ENCODE data around the gene TBL1Y.
A peak's percentile ranks its signal among the peaks of the same experiment; 100 is the strongest.

Gene TBL1Y

GRCh38 chrY:6999905-7000304 lies 89.4 kb downstream of the TBL1Y start:
- TF ChIP-seq, protein P1, sequence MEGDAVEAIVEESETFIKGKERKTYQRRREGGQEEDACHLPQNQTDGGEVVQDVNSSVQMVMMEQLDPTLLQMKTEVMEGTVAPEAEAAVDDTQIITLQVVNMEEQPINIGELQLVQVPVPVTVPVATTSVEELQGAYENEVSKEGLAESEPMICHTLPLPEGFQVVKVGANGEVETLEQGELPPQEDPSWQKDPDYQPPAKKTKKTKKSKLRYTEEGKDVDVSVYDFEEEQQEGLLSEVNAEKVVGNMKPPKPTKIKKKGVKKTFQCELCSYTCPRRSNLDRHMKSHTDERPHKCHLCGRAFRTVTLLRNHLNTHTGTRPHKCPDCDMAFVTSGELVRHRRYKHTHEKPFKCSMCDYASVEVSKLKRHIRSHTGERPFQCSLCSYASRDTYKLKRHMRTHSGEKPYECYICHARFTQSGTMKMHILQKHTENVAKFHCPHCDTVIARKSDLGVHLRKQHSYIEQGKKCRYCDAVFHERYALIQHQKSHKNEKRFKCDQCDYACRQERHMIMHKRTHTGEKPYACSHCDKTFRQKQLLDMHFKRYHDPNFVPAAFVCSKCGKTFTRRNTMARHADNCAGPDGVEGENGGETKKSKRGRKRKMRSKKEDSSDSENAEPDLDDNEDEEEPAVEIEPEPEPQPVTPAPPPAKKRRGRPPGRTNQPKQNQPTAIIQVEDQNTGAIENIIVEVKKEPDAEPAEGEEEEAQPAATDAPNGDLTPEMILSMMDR (IDR thresholded peaks at IDR 0.05; ENCODE audit: poor library complexity, severe bottlenecking) = no peak
- no peak overlapping the region for H3K27ac ChIP-seq (ENCODE audit: poor library complexity, severe bottlenecking)
- ATAC-seq (ENCODE audit: low read depth) (no peak), DNase-seq (ENCODE audit: low spot score) (no peak)
- no peaks in the 10 kb centered on the region for H3K4me1 ChIP-seq (ENCODE audit: insufficient read depth, poor library complexity, severe bottlenecking)
- H3K27me3 ChIP-seq (ENCODE audit: insufficient read depth, poor library complexity, severe bottlenecking) = no peaks in the 10 kb centered on the region
- no peak overlapping the region for H3K4me3 ChIP-seq (ENCODE audit: severe bottlenecking)
- no peaks in the 10 kb centered on the region for H3K9me3 ChIP-seq (ENCODE audit: severe bottlenecking)
- H3K36me3 ChIP-seq (ENCODE audit: low read depth) = no peaks in the 10 kb centered on the region

DNA sequence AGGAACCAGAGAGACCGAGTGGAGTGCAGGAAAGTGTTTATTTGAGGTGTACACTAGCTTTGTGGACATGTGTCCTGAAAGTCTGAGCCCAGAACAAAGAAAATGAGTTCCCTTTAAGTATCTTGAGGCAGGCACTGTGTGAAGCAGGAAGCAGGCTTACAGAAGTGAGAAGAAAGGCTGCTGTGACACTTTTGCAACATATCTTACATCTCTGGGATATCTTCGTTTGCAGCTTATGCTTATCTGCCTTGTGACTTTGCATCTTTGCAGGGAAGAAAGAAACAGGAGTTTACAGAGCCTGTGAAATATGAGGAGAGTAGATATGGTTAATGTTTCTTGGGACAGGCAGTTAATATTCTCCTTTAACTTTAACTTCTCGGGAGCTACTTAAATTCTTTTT lies 92.1 kb downstream of the TBL1Y start:
- Histone ChIP-seq H3K27me3 (ENCODE audit: insufficient read depth, poor library complexity, severe bottlenecking) (no peaks in the 10 kb centered on the region), H3K4me1 (ENCODE audit: insufficient read depth, poor library complexity, severe bottlenecking) (no peaks in the 10 kb centered on the region), H3K9me3 (ENCODE audit: severe bottlenecking) (no peaks in the 10 kb centered on the region), H3K36me3 (ENCODE audit: low read depth) (no peaks in the 10 kb centered on the region), H3K27ac (ENCODE audit: poor library complexity, severe bottlenecking) (no peak overlapping the region), H3K4me3 (ENCODE audit: severe bottlenecking) (no peak overlapping the region)
- no peak for ATAC-seq (ENCODE audit: low read depth)
- TF ChIP-seq, protein P1 (IDR thresholded peaks at IDR 0.05; ENCODE audit: poor library complexity, severe bottlenecking) = no peak
- no peak for DNase-seq (ENCODE audit: low spot score)

DNA sequence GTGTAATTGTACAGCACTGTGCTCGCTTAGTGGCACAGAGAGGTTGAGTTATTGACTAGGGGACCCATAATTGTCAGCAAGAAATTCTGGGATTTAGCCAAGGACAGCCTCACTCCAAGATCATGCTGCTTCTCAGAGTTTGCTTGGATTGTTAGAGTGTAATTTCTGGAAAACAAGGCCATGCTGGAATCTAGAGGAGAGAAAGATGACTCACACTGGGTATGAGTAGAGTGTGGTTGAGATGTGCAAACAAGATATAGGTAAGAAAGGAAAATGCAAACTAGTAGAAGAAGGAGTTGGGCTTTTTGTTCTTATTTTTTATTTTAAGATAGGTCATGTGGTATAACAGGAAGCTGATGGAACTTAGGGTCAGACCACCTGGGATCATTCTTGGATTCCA lies 97.4 kb downstream of the TBL1Y start:
- Histone ChIP-seq H3K27ac (ENCODE audit: poor library complexity, severe bottlenecking) (no peak overlapping the region), H3K4me3 (ENCODE audit: severe bottlenecking) (no peak overlapping the region), H3K4me1 (ENCODE audit: insufficient read depth, poor library complexity, severe bottlenecking) (no peaks in the 10 kb centered on the region), H3K9me3 (ENCODE audit: severe bottlenecking) (no peaks in the 10 kb centered on the region), H3K36me3 (ENCODE audit: low read depth) (no peaks in the 10 kb centered on the region), H3K27me3 (ENCODE audit: insufficient read depth, poor library complexity, severe bottlenecking) (no peaks in the 10 kb centered on the region)
- peak; percentile 71 for ATAC-seq (ENCODE audit: low read depth)
- TF ChIP-seq, protein P1 (IDR thresholded peaks at IDR 0.05; ENCODE audit: poor library complexity, severe bottlenecking) = no peak
- DNase-seq (ENCODE audit: low spot score) = no peak

GRCh38 chrY:7008578-7009355 lies 98.3 kb downstream of the TBL1Y start:
- Histone ChIP-seq H3K9me3 (ENCODE audit: severe bottlenecking) (no peaks in the 10 kb centered on the region), H3K27me3 (ENCODE audit: insufficient read depth, poor library complexity, severe bottlenecking) (no peaks in the 10 kb centered on the region), H3K4me3 (ENCODE audit: severe bottlenecking) (no peak overlapping the region), H3K4me1 (ENCODE audit: insufficient read depth, poor library complexity, severe bottlenecking) (no peaks in the 10 kb centered on the region), H3K36me3 (ENCODE audit: low read depth) (no peaks in the 10 kb centered on the region), H3K27ac (ENCODE audit: poor library complexity, severe bottlenecking) (no peak overlapping the region)
- DNase-seq (ENCODE audit: low spot score) = no peak
- TF ChIP-seq, protein P1 (IDR thresholded peaks at IDR 0.05; ENCODE audit: poor library complexity, severe bottlenecking) = no peak
- ATAC-seq (ENCODE audit: low read depth) = no peak

GRCh38 chrY:7013051-7013450 lies 102.6 kb downstream of the TBL1Y start:
- no peaks in the 10 kb centered on the region for H3K27me3 ChIP-seq (ENCODE audit: insufficient read depth, poor library complexity, severe bottlenecking)
- DNase-seq (ENCODE audit: low spot score) (no peak), ATAC-seq (ENCODE audit: low read depth) (no peak)
- H3K27ac ChIP-seq (ENCODE audit: poor library complexity, severe bottlenecking) = no peak overlapping the region
- TF ChIP-seq, protein P1 (IDR thresholded peaks at IDR 0.05; ENCODE audit: poor library complexity, severe bottlenecking) = no peak
- no peaks in the 10 kb centered on the region for H3K9me3 ChIP-seq (ENCODE audit: severe bottlenecking)
- no peaks in the 10 kb centered on the region for H3K4me1 ChIP-seq (ENCODE audit: insufficient read depth, poor library complexity, severe bottlenecking)
- H3K4me3 ChIP-seq (ENCODE audit: severe bottlenecking) = no peak overlapping the region
- no peaks in the 10 kb centered on the region for H3K36me3 ChIP-seq (ENCODE audit: low read depth)
